Neuron (in vitro differentiated cells): ENCODE data around the gene CPNE4.

ENCODE experiments used
- H2AFZ ChIP-seq: one replicate; pipeline ENCODE4 v1.6.1; 2013; ENCODE audit warnings: low read depth, mild to moderate bottlenecking, inconsistent platforms, low read length, moderate library complexity
- H3K27me3 ChIP-seq: one replicate; pipeline ENCODE4 v1.6.1; 2013; ENCODE audit warnings: low read length; ENCODE audit not compliant: insufficient read depth
- H3K36me3 ChIP-seq: one replicate; pipeline ENCODE4 v1.6.1; 2013; ENCODE audit warnings: low read length; ENCODE audit not compliant: insufficient read depth
- H3K4me1 ChIP-seq: one replicate; pipeline ENCODE4 v1.6.1; 2013; ENCODE audit warnings: low read length; ENCODE audit not compliant: insufficient read depth
- H3K4me3 ChIP-seq: 2 replicates; pipeline ENCODE4 v1.5.1; 2013; ENCODE audit warnings: mild to moderate bottlenecking, low read length, moderate library complexity
- H3K9me3 ChIP-seq: one replicate; pipeline ENCODE4 v1.6.1; 2013; ENCODE audit warnings: low read length

The CPNE4 gene

DNA sequence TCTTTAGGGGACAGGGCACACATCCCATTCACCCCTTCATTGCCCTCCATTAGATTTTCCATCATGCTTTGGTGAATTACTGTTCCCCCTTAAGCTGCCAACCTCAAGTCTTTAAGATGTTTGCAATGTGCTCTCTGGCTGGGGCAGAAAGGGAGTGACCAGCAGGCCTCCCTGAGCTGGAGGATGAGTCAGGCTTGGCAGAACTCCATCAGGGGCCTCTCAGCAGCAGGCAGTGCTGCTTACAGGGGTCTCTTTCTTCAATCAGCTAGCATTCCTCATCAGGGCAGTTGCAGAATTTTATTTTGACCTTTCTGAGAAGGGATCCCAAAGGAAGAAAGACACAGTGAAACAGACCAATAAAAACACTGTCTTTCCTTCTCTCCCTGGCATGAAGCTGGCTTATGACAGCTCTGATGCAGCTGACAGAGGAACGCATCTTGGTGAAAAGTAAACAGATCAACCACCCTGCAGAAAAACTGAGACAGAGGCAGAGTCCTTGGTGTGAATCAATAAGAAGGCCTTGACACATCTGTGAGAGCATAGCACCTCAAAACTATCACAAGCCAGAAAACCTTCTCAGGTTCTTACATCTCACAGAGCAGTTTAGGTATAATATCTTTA lies 443.3 kb downstream of the CPNE4 start:
- no peak overlapping the region for H2AFZ ChIP-seq
- H3K27me3 ChIP-seq, result no peaks in the 10 kb centered on the region
- no peaks in the 10 kb centered on the region for H3K36me3 ChIP-seq
- H3K4me1 ChIP-seq, result peaks cover 7% of the 10 kb centered on the region
- H3K4me3 ChIP-seq, result no peak overlapping the region
- no peaks in the 10 kb centered on the region for H3K9me3 ChIP-seq

DNA sequence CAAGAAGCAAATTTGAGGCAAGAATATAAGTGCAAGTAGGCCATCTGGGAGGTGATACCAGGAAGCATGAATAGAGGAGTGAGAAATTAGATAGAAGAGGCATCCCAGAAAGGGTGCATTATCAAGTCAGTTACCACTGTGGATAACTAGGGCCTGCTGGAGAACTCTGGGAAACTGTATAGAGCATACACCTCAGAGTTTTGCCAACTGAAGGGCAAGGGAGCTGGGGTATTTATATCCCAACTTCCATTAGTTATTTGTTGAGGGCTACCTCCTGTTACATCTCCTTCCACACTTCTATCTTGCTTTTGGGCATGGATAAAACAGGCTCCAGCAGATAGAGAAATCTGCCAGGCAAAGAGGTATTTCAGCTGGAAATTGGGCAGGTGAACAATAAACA lies 448.5 kb downstream of the CPNE4 start:
- Histone ChIP-seq H3K4me3 (no peak overlapping the region), H3K36me3 (no peaks in the 10 kb centered on the region), H3K4me1 (peaks cover 2% of the 10 kb centered on the region), H3K9me3 (no peaks in the 10 kb centered on the region), H3K27me3 (no peaks in the 10 kb centered on the region), H2AFZ (no peak overlapping the region)

GRCh38 chr3:131582438-131582837 lies 452.4 kb downstream of the CPNE4 start:
- Histone ChIP-seq H3K36me3 (no peaks in the 10 kb centered on the region), H3K27me3 (no peaks in the 10 kb centered on the region), H2AFZ (no peak overlapping the region), H3K9me3 (no peaks in the 10 kb centered on the region), H3K4me3 (no peak overlapping the region), H3K4me1 (no peaks in the 10 kb centered on the region)

DNA sequence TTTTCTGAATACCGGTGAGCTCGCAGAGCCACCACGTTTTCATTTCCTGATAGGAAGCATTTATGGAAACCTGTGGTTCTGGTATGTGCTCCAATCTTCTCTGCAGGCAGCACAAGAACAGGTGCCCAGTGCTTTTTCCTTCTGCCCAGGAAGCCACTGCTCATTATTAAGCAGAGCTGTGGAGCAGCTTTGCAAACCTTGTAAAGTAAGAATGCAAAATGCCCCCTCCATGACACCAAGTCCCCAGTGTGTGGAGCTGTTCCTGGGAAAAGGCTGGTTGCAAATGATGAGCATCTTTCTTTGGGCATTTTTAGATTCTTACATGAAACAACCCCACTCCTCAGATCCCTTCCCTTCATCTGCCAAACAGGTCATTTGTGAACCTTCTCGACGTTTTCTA lies 466.4 kb downstream of the CPNE4 start:
- Histone ChIP-seq H3K36me3 (no peaks in the 10 kb centered on the region), H3K4me3 (no peak overlapping the region), H3K27me3 (no peaks in the 10 kb centered on the region), H2AFZ (no peak overlapping the region), H3K9me3 (no peaks in the 10 kb centered on the region), H3K4me1 (peaks cover 3% of the 10 kb centered on the region)

DNA sequence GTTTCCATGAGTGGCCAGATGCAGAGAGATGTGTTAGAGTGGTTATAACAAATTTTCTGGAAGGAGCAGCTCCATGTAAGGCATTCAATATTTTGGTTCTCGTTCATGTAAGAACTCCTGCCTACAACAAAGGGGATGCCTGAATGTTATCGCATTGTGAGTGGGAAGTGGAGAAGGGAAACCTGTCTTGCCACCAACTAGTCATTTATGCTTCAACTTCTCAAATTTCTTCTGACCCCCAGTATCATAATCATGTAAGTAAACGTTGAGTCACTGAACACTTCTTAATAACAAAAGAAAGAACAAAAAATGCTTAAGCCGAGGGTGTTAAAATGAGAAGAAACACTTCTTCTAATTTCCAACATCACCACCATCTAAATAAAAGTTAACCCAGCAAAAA lies 470.0 kb downstream of the CPNE4 start:
- no peaks in the 10 kb centered on the region for H3K9me3 ChIP-seq
- peaks cover 36% of the 10 kb centered on the region for H3K4me1 ChIP-seq
- H3K27me3 ChIP-seq, result no peaks in the 10 kb centered on the region
- no peak overlapping the region for H2AFZ ChIP-seq
- no peak overlapping the region for H3K4me3 ChIP-seq
- H3K36me3 ChIP-seq, result no peaks in the 10 kb centered on the region

DNA sequence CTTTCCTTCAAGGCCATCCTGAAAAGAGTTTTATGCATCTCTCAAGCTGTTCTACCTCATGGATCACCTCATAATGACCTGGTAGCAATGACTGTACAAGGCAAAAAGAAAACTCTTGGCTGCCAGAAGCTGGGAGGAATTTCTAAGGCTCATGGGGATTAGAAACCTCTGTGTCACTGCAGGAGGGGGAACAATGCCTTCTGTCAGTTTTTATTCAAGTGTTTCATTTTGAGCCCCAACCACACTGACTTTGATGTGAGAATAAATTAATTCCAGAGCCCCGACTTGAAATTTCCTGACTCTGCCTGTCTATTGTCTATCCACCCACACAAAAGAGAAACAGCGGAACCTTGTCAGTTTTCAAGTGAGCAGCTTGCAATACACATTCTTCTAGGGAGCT lies 473.3 kb downstream of the CPNE4 start:
- Histone ChIP-seq H3K36me3 (no peaks in the 10 kb centered on the region), H3K27me3 (no peaks in the 10 kb centered on the region), H3K9me3 (no peaks in the 10 kb centered on the region), H3K4me1 (peaks cover 44% of the 10 kb centered on the region), H2AFZ (no peak overlapping the region), H3K4me3 (no peak overlapping the region)

DNA sequence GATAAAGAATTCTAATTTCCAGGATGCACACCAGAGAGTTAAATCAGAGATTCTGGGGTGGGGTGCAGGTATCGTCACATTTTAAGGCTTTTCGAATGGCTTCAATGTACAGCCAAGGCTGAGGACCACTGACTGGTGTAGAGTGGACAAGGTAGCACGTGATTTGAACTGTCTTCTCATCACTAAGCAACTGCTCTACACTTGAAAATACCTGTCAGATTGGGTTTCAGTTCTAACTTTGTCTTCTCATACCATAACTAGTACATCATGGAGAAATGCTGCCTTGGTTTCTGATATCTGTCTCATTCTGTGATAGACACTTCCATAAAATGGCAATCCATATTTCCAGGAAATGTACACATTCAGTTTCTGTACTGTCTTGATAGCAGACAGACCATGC lies 474.0 kb downstream of the CPNE4 start:
- H3K4me3 ChIP-seq, result no peak overlapping the region
- no peaks in the 10 kb centered on the region for H3K9me3 ChIP-seq
- peaks cover 44% of the 10 kb centered on the region for H3K4me1 ChIP-seq
- no peaks in the 10 kb centered on the region for H3K36me3 ChIP-seq
- no peaks in the 10 kb centered on the region for H3K27me3 ChIP-seq
- H2AFZ ChIP-seq, result no peak overlapping the region

DNA sequence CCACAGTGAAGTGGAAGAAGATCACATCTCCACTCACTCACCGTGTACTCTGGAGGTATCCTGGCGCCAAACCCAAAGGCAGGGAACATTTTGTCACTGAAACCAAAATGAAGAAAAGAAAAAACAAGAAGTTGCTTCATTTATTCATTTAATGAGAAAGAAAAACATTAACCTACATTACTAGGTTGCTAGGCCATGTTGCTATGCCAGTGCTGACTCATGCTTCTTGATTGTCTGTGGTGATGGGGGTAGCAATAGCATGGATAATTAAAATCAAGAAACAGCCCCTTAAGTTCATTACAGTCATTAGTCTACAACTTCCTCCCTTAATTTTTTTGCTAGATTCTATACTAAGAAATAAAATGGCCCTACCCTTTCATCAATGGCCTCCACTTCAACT lies 479.4 kb downstream of the CPNE4 start:
- H2AFZ ChIP-seq, result no peak overlapping the region
- no peaks in the 10 kb centered on the region for H3K9me3 ChIP-seq
- H3K4me3 ChIP-seq, result no peak overlapping the region
- H3K4me1 ChIP-seq, result peaks cover 18% of the 10 kb centered on the region
- no peaks in the 10 kb centered on the region for H3K36me3 ChIP-seq
- no peaks in the 10 kb centered on the region for H3K27me3 ChIP-seq

DNA sequence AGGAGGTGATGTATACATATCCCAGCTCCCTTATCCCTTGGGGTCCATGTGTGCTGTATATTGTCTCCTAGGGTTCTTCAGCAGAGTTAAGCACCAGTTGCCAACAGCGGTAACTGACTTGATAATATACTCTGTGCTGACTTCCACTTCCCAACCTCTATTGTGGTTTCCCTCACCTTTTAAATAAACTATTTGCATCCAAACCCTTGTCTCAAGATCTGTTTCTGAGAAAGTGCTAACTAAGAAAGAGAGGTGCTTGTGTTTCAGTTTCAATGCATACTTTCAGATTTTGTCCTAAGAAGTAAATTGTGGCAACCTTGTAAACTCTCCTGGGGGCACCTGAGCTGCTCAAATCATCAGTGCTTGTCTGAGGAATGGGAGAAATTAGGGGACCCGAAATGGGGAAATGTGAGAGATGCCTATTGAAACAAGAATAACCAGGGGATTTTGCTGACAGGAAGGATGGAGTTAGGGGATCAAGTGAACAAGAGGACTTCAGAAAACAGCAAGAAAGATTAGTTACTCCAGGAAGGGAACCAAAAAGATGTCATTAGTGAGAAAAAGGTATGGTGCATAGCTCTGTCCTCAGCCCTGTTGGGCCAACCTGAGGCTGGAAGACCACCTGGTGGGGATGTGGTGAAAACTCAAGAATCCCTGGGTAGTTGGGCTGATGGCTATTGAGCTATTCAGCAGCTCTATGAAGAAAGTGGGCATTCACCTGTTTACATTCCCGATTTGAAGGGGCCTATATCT lies 481.1 kb downstream of the CPNE4 start:
- Histone ChIP-seq H3K4me1 (peaks cover 12% of the 10 kb centered on the region), H3K36me3 (no peaks in the 10 kb centered on the region), H3K4me3 (no peak overlapping the region), H3K27me3 (no peaks in the 10 kb centered on the region), H2AFZ (no peak overlapping the region), H3K9me3 (no peaks in the 10 kb centered on the region)

- Histone ChIP-seq H3K36me3 (no peaks in the 10 kb centered on the region), H3K9me3 (no peaks in the 10 kb centered on the region), H2AFZ (no peak overlapping the region), H3K4me1 (peaks cover 6% of the 10 kb centered on the region), H3K27me3 (no peaks in the 10 kb centered on the region), H3K4me3 (no peak overlapping the region)
These were observed 483.1 kb downstream of the CPNE4 start for GRCh38 chr3:131551761-131552160.

- H3K4me3 ChIP-seq, result no peak overlapping the region
- peaks cover 6% of the 10 kb centered on the region for H3K4me1 ChIP-seq
- no peaks in the 10 kb centered on the region for H3K27me3 ChIP-seq
- no peaks in the 10 kb centered on the region for H3K36me3 ChIP-seq
- H2AFZ ChIP-seq, result no peak overlapping the region
- no peaks in the 10 kb centered on the region for H3K9me3 ChIP-seq
These were observed 484.0 kb downstream of the CPNE4 start for GRCh38 chr3:131550562-131551465.

GRCh38 chr3:131549340-131549739 lies 485.5 kb downstream of the CPNE4 start:
- H3K27me3 ChIP-seq, result no peaks in the 10 kb centered on the region
- H3K4me1 ChIP-seq, result peaks cover 6% of the 10 kb centered on the region
- no peaks in the 10 kb centered on the region for H3K9me3 ChIP-seq
- H3K36me3 ChIP-seq, result no peaks in the 10 kb centered on the region
- H3K4me3 ChIP-seq, result no peak overlapping the region
- no peak overlapping the region for H2AFZ ChIP-seq

GRCh38 chr3:131547585-131547984 lies 487.2 kb downstream of the CPNE4 start:
- Histone ChIP-seq H2AFZ (no peak overlapping the region), H3K4me1 (peaks cover 4% of the 10 kb centered on the region), H3K36me3 (no peaks in the 10 kb centered on the region), H3K27me3 (no peaks in the 10 kb centered on the region), H3K9me3 (no peaks in the 10 kb centered on the region), H3K4me3 (no peak overlapping the region)
